Skin epidermis (tissue), 12 donors: ENCODE data around the gene IAPP.
"Not testable (repeated sequence)": the region's sequence is repeated elsewhere in the genome, so short reads cannot be mapped to it uniquely, and the experiment has no call there.

Experiments
- H3K27ac ChIP-seq, 21 experiments: fragments of 200-600 bp; sonication (generic) in 11 of 21; one replicate each; pipeline ENCODE4 v1.5.0; 2020; ENCODE audit warnings: mild to moderate bottlenecking in 3 of 21, inconsistent platforms in 2 of 21, moderate library complexity in 2 of 21
- H3K4me3 ChIP-seq, 7 experiments: fragments of 200-600 bp; sonication (generic) in 2 of 7; one replicate each; pipeline ENCODE4 v1.5.0; 2020; ENCODE audit warnings: inconsistent platforms in 2 of 7, mild to moderate bottlenecking in 2 of 7, moderate library complexity in 1 of 7

IAPP gene

DNA sequence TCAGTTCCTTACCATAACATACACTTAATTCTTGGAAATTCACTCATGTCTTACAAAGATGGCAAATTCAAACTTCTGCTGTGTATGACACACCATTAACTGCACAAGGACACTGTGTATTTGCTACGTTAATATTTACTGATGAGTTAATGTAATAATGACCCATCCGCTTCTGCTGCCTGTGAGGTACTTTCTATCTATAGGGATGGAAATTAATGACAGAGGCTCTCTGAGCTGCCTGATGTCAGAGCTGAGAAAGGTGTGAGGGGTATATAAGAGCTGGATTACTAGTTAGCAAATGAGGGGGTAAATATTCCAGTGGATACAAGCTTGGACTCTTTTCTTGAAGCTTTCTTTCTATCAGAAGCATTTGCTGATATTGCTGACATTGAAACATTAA, at the start of gene IAPP:
TSS of gene IAPP (plus strand) at position 301 of the 400 bp plus-strand sequence. CDS start 450 bp downstream, outside the sequence.
- Histone ChIP-seq H3K27ac (no peak within 1 kb of the TSS), H3K4me3 (no peak within 1 kb of the TSS)

DNA sequence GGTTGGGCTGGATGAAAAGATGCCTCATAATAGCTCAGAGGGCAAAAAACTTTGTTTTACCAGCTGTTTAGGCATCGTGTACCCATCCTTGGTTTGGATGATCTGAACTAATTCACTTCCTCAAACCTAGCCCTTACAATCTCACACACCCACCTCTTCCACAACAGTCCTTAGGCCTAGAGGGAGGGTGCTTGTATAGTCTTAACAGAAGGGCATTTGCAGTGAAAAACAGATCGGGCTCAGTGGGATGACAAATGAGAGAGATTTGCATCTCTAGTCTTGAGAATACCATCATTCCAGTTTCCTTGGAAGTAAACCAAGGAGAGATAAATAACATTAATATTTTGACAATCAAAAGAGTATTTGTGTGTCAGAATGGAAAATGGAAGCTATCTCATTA, 49.0 kb upstream of the IAPP start:
- H3K4me3 ChIP-seq, result no peak overlapping the region
- H3K27ac ChIP-seq, result no peak overlapping the region

DNA sequence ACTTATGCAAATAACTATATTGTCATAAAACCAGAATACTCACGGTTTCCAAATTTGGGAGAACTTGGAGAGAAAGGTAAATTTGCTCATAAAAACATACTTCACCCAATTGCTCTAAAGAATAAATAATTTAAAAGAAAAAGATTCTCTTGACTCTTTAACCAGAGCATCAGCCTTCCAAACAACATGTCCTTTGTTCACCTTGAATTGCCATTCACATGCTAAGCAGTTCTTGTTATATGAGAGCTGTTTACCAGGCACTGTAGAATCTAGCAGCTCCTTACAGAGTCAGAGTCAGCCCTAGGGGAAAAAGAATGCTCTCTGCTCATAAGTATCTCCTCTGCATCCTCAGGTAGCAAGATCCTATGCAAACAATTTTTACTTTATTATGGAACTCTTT, 48.2 kb upstream of the IAPP start:
- no peak overlapping the region for H3K4me3 ChIP-seq
- no peak overlapping the region for H3K27ac ChIP-seq

DNA sequence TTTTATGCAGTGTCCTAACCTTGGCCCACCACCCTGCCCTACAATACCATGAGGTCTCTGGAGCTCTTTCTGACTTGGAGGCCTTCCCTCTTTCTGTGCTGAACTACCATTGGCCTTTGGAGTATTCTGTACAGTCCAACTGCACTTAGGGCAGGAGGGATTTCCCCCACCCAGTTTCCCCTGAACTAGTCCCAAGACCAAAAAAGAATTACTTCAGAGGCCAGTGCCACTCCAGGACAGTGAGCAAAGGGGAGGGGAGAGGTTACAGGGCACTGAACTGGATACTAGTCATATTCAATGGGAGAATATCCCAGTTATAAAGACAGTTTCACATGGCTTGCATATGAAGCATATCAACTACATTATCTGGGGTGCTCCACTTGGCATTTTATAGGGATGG, 44.1 kb upstream of the IAPP start:
- no peak overlapping the region for H3K27ac ChIP-seq

DNA sequence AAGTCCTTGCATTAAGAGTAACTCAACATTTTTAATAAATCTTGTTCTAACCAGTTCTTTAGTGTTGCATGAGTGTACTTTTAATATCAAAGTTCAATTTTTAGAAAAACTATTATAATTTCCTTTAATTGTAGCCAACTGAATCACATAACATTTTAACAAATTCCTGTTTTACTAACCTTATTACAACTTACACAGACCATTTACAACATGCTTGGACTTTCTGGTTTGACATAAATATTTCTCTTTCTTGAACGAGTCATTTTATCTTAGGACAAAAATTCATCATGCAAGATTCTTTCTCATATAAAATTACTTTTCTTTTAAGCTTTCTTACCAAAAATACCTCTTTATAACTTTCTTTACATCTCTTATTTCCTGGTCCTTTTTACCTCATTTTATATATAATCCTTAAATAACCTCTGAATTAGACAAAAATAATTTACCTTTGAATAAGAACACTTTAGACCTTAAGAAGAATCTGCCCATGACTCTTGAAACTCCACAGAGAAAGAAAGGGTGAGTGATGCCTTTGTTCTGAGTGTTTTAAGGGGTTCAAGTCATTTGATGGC, 41.9 kb upstream of the IAPP start:
- Histone ChIP-seq H3K27ac (no peak overlapping the region), H3K4me3 (no peak overlapping the region)

More for the DNA sequence above, 44.1 kb upstream of the IAPP start:
- H3K4me3 ChIP-seq, result no peak overlapping the region

DNA sequence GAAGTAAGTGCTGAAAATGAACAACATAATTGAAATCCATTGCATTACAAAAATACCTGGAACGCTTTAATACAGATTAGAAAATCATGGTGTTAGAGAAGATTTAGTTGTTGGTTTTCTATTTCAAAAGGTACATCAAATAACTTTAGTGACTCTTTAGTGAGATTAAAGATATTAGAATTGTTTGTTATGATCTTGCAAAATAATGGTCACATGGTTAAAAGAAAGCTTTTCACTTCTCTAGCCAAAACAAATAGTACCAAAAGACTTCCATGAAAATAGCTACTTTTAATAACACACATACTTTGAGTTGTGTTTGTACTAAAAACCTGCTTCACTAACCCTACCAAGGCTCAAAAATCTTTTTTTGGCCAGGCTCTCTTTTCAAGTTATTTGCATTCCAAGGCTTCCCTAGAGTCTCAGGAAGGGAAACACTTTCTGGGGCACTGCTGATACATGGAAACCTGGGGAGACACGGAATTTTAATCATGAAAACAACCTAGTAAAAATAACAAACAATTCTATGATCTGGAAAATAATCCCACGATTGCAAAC, 37.9 kb upstream of the IAPP start, which contains the start of gene SLCO1A2:
TSS of gene SLCO1A2 (minus strand) at position 147 of the 555 bp plus-strand sequence. CDS start 270 bp downstream, outside the sequence.
- Histone ChIP-seq H3K4me3 (no peak within 1 kb of the TSS), H3K27ac (no peak within 1 kb of the TSS)

DNA sequence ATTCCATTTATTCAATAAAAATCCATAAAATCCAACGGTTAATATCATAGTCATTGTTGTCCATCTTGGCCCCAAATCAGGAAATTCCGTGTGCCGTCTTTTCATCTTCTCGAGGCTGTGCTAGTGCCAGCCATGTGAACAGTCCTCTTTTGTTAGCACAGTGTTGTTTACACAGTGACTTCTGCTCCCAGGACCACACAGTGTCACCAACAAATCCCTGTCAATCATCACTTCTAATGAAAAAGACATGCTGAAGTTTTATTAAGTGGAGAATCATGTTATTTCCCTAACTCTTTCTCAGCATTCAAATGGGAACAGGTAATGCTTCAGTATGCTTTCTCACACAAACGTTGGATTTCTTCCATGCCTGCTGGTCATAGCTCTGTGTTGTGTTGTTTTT, 36.0 kb upstream of the IAPP start:
- no peak overlapping the region for H3K27ac ChIP-seq
- H3K4me3 ChIP-seq, result no peak overlapping the region

DNA sequence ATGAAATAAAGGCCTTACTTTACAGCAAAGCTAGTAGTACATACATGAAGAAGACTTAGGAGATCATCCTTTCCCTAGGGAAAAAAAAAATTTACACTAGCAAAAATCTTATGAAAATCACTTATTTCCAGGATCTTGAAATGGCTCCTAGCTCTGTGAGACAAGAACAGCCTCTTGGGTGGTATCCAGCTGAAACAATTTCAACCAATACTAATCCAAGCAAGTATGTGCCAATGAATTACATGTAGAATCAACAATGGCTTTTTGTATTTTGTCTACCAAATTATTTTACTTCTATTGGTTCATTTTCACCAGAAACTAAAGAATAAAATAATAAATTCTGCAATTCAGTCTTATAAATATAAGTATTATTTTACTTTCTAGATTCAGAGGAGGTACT, 35.2 kb upstream of the IAPP start:
- Histone ChIP-seq H3K4me3 (no peak overlapping the region), H3K27ac (no peak overlapping the region)

DNA sequence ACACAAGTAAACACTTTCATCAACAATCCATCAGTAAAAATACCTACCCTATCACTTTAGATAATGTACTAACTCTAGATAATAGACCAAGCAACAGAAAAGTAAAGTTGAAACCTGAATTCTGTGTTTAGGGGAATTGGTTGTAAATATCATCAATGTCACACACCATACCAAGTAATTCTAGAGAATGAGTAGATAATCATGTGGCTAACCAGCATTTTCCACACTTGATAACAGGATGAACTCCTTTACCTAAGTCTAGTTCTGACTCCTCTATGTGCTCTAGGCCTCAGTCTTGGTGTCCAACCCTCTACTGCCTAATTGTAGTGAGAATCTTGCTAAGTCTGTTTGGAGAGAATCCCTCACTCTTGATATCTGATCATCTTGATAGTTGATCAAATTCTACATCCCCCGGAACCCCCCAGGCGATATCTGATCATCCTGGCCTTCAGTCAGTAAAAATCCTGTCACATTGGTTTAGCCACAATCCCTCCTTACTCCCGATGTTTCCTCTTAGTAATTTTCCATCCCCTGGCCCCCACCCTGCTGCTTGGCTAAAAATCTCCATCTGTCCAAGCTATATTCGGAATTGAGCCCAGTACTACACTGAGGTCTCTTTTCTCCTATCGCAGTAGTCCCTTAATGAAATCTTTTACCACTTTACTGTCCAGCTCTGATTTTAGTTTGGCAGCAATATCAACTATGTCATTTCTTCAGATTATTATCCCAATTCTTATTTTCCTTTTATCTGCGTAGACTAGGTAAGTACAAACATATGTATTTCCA, 34.5 kb upstream of the IAPP start:
- no peak overlapping the region for H3K4me3 ChIP-seq
- no peak overlapping the region for H3K27ac ChIP-seq

DNA sequence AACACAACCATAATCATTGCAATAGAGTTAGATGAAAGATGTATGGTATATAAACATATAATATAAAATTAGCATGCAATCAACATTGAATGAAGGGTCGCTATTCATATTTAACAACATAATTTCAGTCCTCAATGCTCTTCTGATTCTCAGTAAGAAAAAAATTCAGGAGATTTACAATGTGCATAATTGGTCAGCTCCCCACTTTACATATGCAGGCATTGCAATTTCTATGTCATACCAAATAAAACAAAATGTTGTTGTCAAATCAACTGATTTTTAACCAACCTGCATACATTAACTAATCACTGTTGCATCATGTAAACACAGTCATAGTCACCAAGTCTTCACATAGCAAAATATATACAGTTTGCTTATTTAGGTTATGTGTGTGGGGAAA, 32.8 kb upstream of the IAPP start:
- no peak overlapping the region for H3K4me3 ChIP-seq
- no peak overlapping the region for H3K27ac ChIP-seq

DNA sequence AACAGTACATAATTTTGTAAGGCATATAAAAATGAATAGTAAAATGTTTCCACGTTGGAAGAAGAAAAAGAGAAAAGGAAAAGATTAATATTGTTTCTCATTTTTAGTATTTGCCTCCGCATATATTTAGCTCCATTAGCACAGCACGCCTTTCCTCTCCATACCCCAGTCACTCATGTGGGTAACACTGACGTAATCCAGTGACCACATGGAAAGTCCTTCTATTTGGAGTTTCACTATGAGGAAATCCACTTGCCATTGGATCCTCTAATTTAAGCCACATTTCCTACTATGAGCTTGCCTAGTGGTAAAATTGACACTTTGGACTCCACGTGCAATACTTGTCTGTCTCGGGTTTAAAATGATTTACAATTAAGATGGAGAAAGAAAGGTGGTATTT, 32.3 kb upstream of the IAPP start:
- H3K4me3 ChIP-seq, result no peak overlapping the region
- no peak overlapping the region for H3K27ac ChIP-seq

DNA sequence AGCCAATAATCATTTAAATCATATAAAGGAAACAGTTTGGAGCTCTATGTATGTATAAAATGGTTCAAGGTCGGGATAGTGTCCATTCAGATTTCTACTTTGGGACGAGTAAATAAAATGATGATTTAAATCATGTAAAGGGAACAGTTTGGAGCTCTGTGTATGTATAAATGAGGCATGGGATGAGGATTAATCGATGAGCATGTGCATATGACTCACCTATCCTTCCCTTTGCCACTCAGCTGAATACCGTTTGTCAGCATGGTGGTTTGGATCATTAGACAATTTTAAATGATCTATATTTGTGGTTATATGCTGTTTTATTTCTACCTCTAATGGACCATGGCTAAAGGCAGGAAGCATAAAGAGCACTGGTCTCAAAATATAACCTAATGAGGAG, 30.9 kb upstream of the IAPP start:
- Histone ChIP-seq H3K4me3 (no peak overlapping the region), H3K27ac (no peak overlapping the region)

DNA sequence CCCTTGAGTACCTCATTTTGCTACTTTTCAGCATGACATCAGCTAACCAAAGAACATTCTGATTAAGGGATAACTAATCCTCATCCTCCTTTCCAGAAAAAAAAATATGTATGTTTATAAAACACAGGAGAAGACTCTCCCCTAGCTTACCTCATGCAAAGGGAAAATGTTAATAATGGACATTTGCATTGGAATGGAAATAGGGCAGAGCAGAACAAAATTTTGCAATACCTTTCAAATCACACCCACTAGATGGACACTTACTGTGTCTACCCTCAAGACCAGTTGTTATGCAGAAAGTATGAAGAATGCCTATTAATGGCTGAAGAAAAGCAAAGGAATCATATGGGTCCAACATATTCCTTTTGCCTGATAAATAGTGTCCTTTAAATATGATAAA, 29.1 kb upstream of the IAPP start:
- Histone ChIP-seq H3K27ac (no peak overlapping the region), H3K4me3 (no peak overlapping the region)

DNA sequence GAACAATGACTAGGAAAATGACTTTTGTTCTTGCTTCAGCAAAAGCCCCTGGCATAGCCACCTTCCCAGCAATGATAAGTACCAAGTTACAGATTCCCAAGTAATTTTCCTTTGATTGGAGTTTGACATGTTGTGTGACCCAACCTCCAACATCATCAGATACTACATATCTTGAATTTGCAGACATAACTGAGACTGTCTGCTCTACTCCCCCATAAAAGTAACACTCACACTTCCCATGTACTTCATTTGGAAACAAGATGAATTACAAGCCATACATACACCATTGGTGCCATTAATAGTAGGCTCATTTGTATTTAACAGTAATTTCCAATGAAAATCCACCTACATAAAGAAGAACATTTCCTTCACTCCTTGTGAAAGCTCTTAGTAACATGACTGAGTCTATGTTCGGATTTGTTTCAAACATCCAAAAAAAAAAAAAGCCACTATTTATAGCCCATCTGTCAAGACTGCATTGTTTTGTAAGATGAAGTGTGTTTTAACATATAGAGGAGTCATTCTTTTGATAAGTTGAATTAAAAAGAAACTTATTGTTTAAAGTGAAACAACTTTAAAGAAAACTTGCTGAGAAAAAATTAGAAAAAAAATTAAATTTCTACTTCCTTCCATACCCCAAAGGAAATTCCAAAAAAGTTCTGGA, 26.0 kb upstream of the IAPP start:
- no peak overlapping the region for H3K4me3 ChIP-seq
- no peak overlapping the region for H3K27ac ChIP-seq

DNA sequence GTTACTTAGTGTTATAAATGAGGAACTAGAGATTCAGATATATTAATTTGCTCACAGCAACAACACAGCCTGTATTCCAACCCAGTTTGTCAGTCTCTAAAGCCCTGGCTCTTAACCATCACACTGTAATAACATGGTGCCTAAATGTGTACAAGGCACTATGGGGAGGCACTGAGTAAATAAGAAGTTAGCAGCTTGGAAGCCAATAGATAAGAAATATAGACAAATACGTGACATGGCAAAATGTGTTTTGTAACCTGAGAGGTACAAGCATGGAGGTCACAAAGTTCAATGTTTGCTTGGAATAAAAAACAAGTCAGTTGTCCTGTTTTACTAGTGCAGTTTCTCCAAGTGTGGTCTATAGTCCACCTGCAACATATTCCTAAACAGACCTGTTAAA, 21.7 kb upstream of the IAPP start:
- H3K4me3 ChIP-seq, result no peak overlapping the region
- H3K27ac ChIP-seq, result no peak overlapping the region

DNA sequence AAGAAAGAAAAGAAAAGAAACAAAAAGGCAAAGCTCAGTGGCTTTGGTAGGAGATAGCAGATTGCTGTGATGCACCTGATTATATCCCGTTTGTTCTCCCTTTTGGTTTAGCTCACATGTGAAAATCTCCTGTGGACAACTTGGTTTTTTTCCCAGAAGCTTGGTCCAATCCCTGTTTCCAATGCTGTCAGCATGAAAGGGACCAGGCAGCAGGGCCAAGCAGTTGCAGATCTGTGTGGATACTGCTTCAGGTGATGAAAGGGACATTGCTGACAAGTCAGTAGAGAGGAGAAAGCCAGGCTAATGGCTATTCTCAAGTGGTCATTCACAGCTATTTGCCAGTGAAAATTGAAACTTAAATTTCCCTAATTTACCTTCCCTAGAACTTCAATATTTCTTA, 19.2 kb upstream of the IAPP start:
- H3K4me3 ChIP-seq, result no peak overlapping the region
- no peak overlapping the region for H3K27ac ChIP-seq

DNA sequence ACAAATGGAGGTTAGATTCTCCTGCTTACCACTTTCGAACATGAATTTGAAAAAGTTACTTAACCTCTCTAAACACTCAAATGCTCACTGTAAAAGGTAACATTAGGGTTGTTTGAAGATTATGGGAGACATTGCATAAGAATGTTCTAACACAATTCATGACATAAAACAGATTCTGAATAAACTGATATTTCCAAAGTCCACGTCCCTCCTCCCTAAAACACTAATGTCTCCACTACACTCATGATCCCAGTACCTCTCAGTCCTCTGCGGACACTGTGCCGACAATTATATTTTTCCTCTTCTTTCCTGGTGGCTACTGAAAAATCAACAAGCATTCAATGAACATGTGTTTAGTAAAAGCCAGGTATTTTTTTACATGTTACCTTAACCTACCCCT, 18.8 kb upstream of the IAPP start:
- H3K4me3 ChIP-seq, result no peak overlapping the region
- no peak overlapping the region for H3K27ac ChIP-seq

DNA sequence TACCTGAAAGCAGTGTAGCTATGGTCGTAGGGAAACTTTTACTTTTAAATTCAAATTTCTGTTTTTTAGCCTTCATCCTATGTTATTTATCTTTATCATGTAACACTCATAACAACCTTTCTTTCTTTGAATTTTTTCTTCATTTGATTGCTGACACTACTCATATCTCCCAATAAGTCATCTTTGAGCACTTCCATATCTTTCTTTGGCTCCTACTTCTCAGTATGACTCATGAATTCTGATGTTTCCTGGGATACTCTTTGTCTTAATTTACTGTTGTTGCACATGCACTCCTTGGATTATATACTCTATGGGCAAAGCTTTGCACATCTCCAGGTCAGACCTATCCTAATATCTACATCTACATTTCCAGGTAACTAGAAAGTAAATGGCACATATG, 18.1 kb upstream of the IAPP start:
- H3K27ac ChIP-seq, result no peak overlapping the region
- no peak overlapping the region for H3K4me3 ChIP-seq

DNA sequence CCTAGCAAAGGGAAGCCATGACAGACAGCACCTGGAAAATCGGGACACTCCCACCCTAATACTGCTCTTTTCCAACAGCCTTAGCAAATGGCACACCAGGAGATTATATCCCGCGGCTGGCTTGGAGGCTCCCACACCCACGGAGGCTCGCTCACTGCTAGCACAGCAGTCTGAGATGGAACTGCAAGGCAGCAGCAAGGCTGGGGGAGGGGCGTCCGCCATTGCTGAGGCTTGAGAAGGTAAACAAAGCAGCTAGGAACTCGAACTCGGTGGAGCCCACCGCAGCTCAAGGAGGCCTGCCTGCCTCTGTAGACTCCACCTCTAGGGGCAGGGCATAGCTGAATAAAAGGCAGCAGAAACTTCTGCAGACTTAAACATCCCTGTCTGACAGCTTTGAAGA, 12.1 kb upstream of the IAPP start:
- not testable (repeated sequence) for H3K4me3 ChIP-seq, H3K27ac ChIP-seq

DNA sequence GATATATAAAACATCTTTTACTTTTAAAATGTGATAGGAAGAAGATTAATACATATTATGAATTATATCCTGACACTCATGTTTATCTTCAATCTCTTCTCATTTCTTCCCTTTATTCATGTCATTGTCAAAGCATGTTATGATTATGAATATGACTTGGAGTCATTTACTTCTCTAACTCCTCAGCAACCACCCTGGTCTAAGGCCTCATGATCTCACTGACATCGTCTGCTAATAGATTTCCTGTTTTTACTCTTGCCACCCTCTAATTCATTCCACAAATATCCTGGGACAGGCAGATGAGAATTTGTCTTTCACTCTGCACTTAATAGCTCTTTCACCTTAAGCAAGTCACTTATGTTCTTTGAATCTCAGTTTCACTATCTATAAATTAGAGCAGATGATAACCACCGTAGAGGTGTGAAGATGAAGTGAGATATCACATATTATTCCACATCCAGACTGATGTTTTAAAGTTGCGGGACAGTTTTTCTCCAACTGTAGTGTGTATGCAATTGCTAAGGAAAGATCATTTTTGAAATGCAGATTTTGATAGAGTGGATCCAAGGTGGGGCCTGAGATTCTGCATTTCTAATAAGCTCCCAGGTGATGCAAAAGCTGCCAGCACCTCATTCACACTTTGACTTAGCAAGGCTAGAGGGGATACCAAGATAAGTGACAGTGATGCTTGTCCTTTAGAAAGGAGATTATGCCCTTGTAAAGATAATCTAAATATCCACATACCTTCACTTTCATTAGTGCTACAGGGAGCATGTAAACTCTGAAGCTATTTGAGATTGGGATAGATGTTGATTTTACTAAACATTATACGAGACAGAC, 3.3 kb upstream of the IAPP start:
- Histone ChIP-seq H3K4me3 (no peak overlapping the region), H3K27ac (no peak overlapping the region)
